ENCODE results near the gene MYO9B.

The MYO9B gene

GRCh38 chr19:17075035-17075863, at the start of gene MYO9B, which contains the start of gene HAUS8:
Gene MYO9B, plus strand, starts transcription at chr19:17075777. Its CDS starts 25,941 bp downstream, at chr19:17101718.
Gene HAUS8, minus strand, starts transcription at chr19:17075452. Its CDS starts 30 bp downstream, at chr19:17075422.
- Histone ChIP-seq H3K36me3 (ENCODE audit: insufficient read depth, low read length) (peaks cover 3% of the 10 kb centered on the region; the same call in 1 of the 2 replicates), H3K9ac (ENCODE audit: low read depth, low read length) (peak within 1 kb of the TSS; percentile 76), H3K9me3 (ENCODE audit: control insufficient read depth, insufficient read depth, low read length) (no peaks in the 10 kb centered on the region), H3K4me1 (ENCODE audit: insufficient read depth, low read length) (peaks cover 25% of the 10 kb centered on the region)

DNA sequence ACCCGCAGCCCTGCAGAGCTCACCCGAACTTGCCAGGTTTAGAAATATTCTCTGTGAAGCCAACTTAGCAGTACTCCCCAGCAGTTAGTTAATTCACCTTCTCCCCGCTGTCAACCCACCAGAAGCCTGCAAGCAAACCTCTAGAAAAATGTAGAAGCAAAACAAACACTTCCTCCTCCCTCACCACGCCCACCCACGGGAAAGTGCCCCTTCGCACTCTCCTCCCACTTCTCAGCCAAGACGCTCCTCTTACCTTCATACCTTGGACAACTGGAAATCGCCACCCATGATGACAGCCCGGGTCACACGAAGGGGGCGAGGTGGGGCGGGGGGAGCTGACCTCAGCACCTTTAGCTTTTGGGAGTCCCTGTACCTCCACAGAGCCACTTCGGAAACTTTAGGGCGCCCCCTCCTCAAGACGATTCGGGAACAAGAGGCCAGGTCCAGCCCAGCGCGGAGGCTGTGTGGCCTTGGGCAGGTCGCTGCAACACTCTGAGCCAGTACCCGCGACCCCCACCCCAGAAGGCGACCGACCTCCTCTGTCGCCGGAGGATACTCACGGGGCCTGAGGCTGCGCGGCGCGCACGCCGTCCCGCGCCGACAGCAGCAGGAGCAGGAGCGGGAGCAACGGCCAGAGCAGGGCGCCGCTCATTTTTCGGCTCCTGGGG, 49.5 kb upstream of the MYO9B start:
- H3K36me3 ChIP-seq (ENCODE audit: insufficient read depth, low read length) = no peaks in the 10 kb centered on the region
- H3K9me3 ChIP-seq (ENCODE audit: control insufficient read depth, insufficient read depth, low read length) = no peaks in the 10 kb centered on the region
- H3K9ac ChIP-seq (ENCODE audit: low read depth, low read length) = peak overlapping the region; percentile 83
- H3K4me1 ChIP-seq (ENCODE audit: insufficient read depth, low read length) = peaks cover 3% of the 10 kb centered on the region; the same call in 1 of the 2 replicates

DNA sequence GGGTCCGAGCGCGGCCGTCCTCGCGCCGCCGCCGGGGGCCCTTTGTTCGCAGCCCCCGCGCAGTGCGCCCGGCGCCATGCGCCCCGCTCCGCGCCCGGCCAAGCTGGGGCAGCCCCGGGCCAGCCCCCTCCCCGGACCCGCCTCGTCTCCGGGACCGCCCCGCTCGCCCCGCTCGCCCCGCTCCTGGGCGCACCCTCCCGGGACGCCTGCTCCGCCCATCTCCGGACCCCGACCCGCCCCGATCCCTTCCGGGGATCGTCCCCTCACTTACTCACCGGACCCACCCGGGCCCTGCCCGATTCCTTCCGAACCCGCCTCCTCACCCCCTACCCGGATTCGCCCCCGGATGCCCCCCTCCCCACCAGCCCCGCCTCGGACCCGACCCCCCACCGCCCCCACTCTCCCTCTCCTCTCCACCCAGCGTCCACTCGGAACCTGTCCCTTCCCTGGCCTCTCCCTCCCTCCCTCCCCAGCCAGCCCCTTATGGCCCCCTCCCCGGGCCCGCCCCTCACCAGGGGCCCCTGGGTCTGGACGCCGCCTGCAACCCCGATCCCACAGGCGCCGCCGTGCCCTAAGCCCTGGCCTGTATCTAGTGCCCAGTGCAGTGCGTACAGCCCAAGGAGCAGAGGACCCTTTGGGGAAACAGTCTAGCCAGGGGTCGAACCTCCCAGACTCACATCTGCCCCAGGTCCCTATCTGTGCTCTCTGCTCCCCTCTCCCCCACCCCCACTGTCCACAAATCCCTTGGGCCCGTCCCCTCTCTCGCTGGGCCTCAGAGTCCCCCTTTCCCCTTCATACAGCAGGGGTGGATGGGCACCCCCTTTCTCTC, 48.7 kb upstream of the MYO9B start, which contains the start of gene CPAMD8:
CPAMD8 (minus strand) TSS at position 105 of the 829 bp plus-strand sequence. CDS start 168 bp downstream, outside the sequence.
- Histone ChIP-seq H3K36me3 (ENCODE audit: insufficient read depth, low read length) (no peaks in the 10 kb centered on the region), H3K4me1 (ENCODE audit: insufficient read depth, low read length) (peaks cover 3% of the 10 kb centered on the region; the same call in 1 of the 2 replicates), H3K9ac (ENCODE audit: low read depth, low read length) (peak within 1 kb of the TSS; percentile 83), H3K9me3 (ENCODE audit: control insufficient read depth, insufficient read depth, low read length) (no peaks in the 10 kb centered on the region)

GRCh38 chr19:17027535-17027975, 48.0 kb upstream of the MYO9B start:
- peaks cover 3% of the 10 kb centered on the region; the same call in 1 of the 2 replicates for H3K4me1 ChIP-seq (ENCODE audit: insufficient read depth, low read length)
- no peaks in the 10 kb centered on the region for H3K9me3 ChIP-seq (ENCODE audit: control insufficient read depth, insufficient read depth, low read length)

GRCh38 chr19:17031741-17032140, 43.8 kb upstream of the MYO9B start:
- no peaks in the 10 kb centered on the region for H3K9me3 ChIP-seq (ENCODE audit: control insufficient read depth, insufficient read depth, low read length)
- no peak overlapping the region for H3K9ac ChIP-seq (ENCODE audit: low read depth, low read length)
- no peaks in the 10 kb centered on the region for H3K4me1 ChIP-seq (ENCODE audit: insufficient read depth, low read length)
- no peaks in the 10 kb centered on the region for H3K36me3 ChIP-seq (ENCODE audit: insufficient read depth, low read length)

More at GRCh38 chr19:17027535-17027975, 48.0 kb upstream of the MYO9B start:
- peak overlapping the region; percentile 21 for H3K9ac ChIP-seq (ENCODE audit: low read depth, low read length)
- H3K36me3 ChIP-seq (ENCODE audit: insufficient read depth, low read length) = no peaks in the 10 kb centered on the region

GRCh38 chr19:17035842-17036424, 39.6 kb upstream of the MYO9B start:
- no peak overlapping the region for H3K9ac ChIP-seq (ENCODE audit: low read depth, low read length)
- H3K36me3 ChIP-seq (ENCODE audit: insufficient read depth, low read length) = no peaks in the 10 kb centered on the region
- H3K9me3 ChIP-seq (ENCODE audit: control insufficient read depth, insufficient read depth, low read length) = no peaks in the 10 kb centered on the region
- no peaks in the 10 kb centered on the region for H3K4me1 ChIP-seq (ENCODE audit: insufficient read depth, low read length)

GRCh38 chr19:17036640-17037039, 38.9 kb upstream of the MYO9B start:
- no peaks in the 10 kb centered on the region for H3K4me1 ChIP-seq (ENCODE audit: insufficient read depth, low read length)
- H3K9ac ChIP-seq (ENCODE audit: low read depth, low read length) = no peak overlapping the region
- no peaks in the 10 kb centered on the region for H3K9me3 ChIP-seq (ENCODE audit: control insufficient read depth, insufficient read depth, low read length)
- H3K36me3 ChIP-seq (ENCODE audit: insufficient read depth, low read length) = no peaks in the 10 kb centered on the region

DNA sequence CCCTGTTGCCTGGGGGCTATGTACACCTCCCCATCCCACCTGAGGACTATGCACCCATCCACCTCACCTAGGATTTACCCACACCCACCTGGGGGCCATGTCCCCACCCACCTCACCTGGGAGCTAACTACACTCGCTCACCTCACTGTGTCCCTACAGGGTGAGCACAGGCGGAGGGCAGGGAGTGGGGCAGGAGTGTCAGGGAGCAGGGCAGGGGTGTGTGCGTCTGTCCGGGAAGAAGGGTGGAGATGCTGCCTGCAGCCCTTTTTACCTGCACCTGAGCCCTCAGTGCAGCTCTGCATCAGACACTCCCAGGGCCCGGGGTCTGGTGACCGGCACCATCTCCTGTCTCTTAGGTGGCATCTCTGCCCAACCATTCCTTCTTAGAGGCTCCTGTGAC, 38.4 kb upstream of the MYO9B start:
- H3K9me3 ChIP-seq (ENCODE audit: control insufficient read depth, insufficient read depth, low read length) = no peaks in the 10 kb centered on the region
- H3K4me1 ChIP-seq (ENCODE audit: insufficient read depth, low read length) = no peaks in the 10 kb centered on the region
- H3K36me3 ChIP-seq (ENCODE audit: insufficient read depth, low read length) = no peaks in the 10 kb centered on the region
- H3K9ac ChIP-seq (ENCODE audit: low read depth, low read length) = no peak overlapping the region

DNA sequence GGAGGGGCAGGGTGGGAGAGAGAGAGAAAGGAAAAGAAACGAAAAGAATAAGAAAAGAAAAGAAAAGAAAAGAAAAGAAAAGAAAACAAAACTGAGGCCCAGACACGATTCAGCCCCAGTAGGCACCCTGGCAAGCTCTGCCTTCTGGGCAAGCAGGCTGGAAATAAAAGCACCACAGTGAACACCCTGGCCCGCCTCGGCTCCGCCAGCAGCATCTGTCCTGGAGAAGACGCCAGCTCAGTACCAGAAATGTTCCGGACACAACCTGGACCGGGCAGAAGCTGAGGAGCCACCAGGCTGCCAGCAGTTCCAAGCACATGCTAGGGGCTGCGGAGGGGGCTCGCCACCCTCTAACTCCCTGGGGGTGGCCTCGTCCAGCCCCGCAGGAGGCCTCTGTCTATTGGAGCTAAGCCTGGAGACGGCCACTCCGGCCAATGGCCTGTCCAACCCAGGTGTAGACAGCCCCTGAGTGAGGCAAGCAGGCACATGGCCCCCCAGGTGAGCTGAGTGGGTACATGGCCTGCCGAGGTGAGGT, 37.5 kb upstream of the MYO9B start:
- Histone ChIP-seq H3K4me1 (ENCODE audit: insufficient read depth, low read length) (no peaks in the 10 kb centered on the region), H3K9me3 (ENCODE audit: control insufficient read depth, insufficient read depth, low read length) (no peaks in the 10 kb centered on the region), H3K36me3 (ENCODE audit: insufficient read depth, low read length) (no peaks in the 10 kb centered on the region), H3K9ac (ENCODE audit: low read depth, low read length) (no peak overlapping the region)

- Histone ChIP-seq H3K9me3 (ENCODE audit: control insufficient read depth, insufficient read depth, low read length) (no peaks in the 10 kb centered on the region), H3K4me1 (ENCODE audit: insufficient read depth, low read length) (no peaks in the 10 kb centered on the region), H3K36me3 (ENCODE audit: insufficient read depth, low read length) (no peaks in the 10 kb centered on the region), H3K9ac (ENCODE audit: low read depth, low read length) (no peak overlapping the region)
Measured at GRCh38 chr19:17041976-17042375, 33.6 kb upstream of the MYO9B start.

GRCh38 chr19:17043744-17044143, 31.8 kb upstream of the MYO9B start:
- Histone ChIP-seq H3K4me1 (ENCODE audit: insufficient read depth, low read length) (no peaks in the 10 kb centered on the region), H3K36me3 (ENCODE audit: insufficient read depth, low read length) (peaks cover under 1% of the 10 kb centered on the region; the same call in 1 of the 2 replicates), H3K9ac (ENCODE audit: low read depth, low read length) (no peak overlapping the region), H3K9me3 (ENCODE audit: control insufficient read depth, insufficient read depth, low read length) (no peaks in the 10 kb centered on the region)

DNA sequence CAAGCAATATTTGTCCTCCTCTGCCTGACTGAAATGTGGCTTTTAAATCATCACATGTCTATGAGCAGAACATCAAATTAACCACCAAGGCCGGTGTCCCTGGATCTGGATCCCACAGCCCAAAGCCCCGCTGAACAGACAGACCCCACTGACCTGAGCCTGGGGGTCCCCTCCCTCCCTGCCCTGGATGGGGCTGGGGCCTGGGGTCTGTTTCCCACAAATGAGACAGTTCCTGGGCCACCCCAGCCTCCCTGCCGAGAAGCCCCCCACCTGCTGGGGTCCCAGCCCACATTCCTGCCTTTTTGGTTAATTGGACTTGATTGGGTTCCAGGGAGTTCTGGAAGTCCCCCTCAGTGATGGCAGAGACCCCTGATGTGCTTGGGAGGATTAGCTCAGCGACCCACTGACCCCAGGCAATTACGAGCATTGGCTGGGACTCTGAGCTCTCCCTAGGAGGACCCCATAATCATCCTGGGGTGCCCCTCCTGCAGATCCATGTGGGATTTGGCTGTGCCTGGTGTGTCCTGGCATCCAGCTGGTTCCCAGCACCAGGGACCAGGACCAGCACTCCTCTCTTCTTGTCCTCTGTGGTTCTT, 29.6 kb upstream of the MYO9B start:
- no peaks in the 10 kb centered on the region for H3K4me1 ChIP-seq (ENCODE audit: insufficient read depth, low read length)
- H3K9ac ChIP-seq (ENCODE audit: low read depth, low read length) = no peak overlapping the region
- H3K36me3 ChIP-seq (ENCODE audit: insufficient read depth, low read length) = peaks cover 16% of the 10 kb centered on the region
- H3K9me3 ChIP-seq (ENCODE audit: control insufficient read depth, insufficient read depth, low read length) = no peaks in the 10 kb centered on the region

GRCh38 chr19:17048885-17049453, 26.6 kb upstream of the MYO9B start:
- Histone ChIP-seq H3K9ac (ENCODE audit: low read depth, low read length) (no peak overlapping the region), H3K9me3 (ENCODE audit: control insufficient read depth, insufficient read depth, low read length) (no peaks in the 10 kb centered on the region), H3K36me3 (ENCODE audit: insufficient read depth, low read length) (peaks cover 23% of the 10 kb centered on the region), H3K4me1 (ENCODE audit: insufficient read depth, low read length) (no peaks in the 10 kb centered on the region)
